Liver (tissue), 3 donors: ENCODE data around the gene PACSIN3.

ENCODE experiments used
- CTCF ChIP-seq: fragments of 150-350 bp; IDR thresholded peaks from 2 replicates; pipeline ENCODE4 v1.5.1; 2017; ENCODE audit warnings: improper control_type of control experiment, low read depth, low read length; ENCODE audit not compliant: missing input control
- FOXA1 ChIP-seq: IDR thresholded peaks from 2 replicates; pipeline ENCODE4 v1.6.1; 2016; ENCODE audit warnings: antibody characterized with exemption
- GABPA ChIP-seq, 2 donors: IDR thresholded peaks in 1 of 2; conservative IDR thresholded peaks in 1 of 2; 2 replicates each; pipeline ENCODE4 v1.6.1; 2016; ENCODE audit warnings: antibody characterized with exemption in 2 of 2, mild to moderate bottlenecking in 1 of 2, moderate library complexity in 1 of 2
- JUND ChIP-seq, 2 donors: IDR thresholded peaks; 2 replicates each; pipeline ENCODE4 v1.6.1; 2016; ENCODE audit warnings: antibody characterized with exemption in 2 of 2
- MAX ChIP-seq: IDR thresholded peaks from 2 replicates; pipeline ENCODE4 v1.6.1; 2016; ENCODE audit warnings: antibody characterized with exemption
- NR2F2 ChIP-seq: IDR thresholded peaks from 2 replicates; pipeline ENCODE4 v1.6.1; 2016; ENCODE audit warnings: antibody characterized with exemption
- RAD21 ChIP-seq, 2 donors: IDR thresholded peaks; 2 replicates each; pipeline ENCODE4 v1.6.1; 2016; ENCODE audit warnings: antibody characterized with exemption in 2 of 2, mild to moderate bottlenecking in 2 of 2
- SP1 ChIP-seq: IDR thresholded peaks from 2 replicates; pipeline ENCODE4 v1.6.1; 2018; ENCODE audit warnings: antibody characterized with exemption, mild to moderate bottlenecking
- TAF1 ChIP-seq: conservative IDR thresholded peaks from 2 replicates; pipeline ENCODE4 v1.6.1; 2016; ENCODE audit warnings: antibody characterized with exemption, mild to moderate bottlenecking
- YY1 ChIP-seq: IDR thresholded peaks from 2 replicates; pipeline ENCODE4 v1.6.1; 2016; ENCODE audit warnings: antibody characterized with exemption, mild to moderate bottlenecking
- ZBTB33 ChIP-seq: IDR thresholded peaks from 2 replicates; pipeline ENCODE4 v1.6.1; 2016; ENCODE audit warnings: antibody characterized with exemption
- donor health status: healthy.
- donor health status: healthy.

GRCh38 chr11:47154616-47155570 lies 31.3 kb downstream of the PACSIN3 start:
- TF ChIP-seq CTCF (no peak), TAF1 (no peak), FOXA1 (no peak), RAD21 (IDR thresholded peaks at IDR 0.05) (no peak), YY1 (no peak), JUND (IDR thresholded peaks at IDR 0.05) (no peak), ZBTB33 (no peak), SP1 (no peak), NR2F2 (no peak), MAX (no peak), GABPA (IDR thresholded peaks at IDR 0.05 in 1 of 2, conservative IDR thresholded peaks at IDR 0.05 in 1 of 2) (no peak)
